NB4 (cell line): Measurements from ENCODE around the gene ROR2.

Experiments used
- MYC ChIP-seq: IDR thresholded peaks from 2 replicates; pipeline ENCODE4 v1.6.1; 2011; ENCODE audit warnings: low read depth, low read length
- POLR2A ChIP-seq: IDR thresholded peaks from 2 replicates; pipeline ENCODE4 v1.6.1; 2011; ENCODE audit warnings: mild to moderate bottlenecking; ENCODE audit not compliant: insufficient read length; ENCODE audit errors: extremely low read depth
- TF ChIP-seq, protein P1 (sequence below): IDR thresholded peaks from one replicate; pipeline ENCODE4 v1.5.1; 2012; ENCODE audit warnings: low read depth, low read length

DNA sequence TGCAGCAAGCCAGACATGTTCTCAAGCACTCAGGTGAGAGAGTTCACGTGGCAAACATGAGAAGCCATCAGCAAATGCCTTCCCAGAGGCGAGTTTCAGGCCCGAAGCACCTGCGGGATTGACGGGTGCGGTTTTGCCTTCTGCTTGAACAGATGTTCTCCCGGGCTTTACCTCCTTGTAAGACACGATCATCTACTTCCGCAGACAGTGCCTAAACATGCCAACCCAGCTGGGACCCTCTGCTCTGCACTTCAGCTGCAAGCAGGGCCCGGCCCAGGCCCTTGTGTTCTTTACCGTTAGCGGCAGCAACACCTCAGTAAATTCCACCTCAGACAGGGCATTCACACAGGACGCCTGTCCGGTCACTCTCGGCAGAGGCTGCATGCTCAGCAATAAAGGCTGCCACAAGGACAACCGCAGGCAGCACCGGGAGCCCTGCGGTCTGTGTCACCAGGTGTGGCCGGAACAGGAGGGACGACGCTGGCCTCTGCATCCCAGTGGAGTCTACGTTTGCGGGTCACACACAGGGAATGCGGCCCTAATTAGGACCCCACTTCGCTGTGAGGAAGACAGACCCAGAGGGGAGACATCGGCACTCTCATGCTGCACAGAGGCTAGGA, 139.6 kb downstream of the ROR2 start:
- TF ChIP-seq, protein P1, sequence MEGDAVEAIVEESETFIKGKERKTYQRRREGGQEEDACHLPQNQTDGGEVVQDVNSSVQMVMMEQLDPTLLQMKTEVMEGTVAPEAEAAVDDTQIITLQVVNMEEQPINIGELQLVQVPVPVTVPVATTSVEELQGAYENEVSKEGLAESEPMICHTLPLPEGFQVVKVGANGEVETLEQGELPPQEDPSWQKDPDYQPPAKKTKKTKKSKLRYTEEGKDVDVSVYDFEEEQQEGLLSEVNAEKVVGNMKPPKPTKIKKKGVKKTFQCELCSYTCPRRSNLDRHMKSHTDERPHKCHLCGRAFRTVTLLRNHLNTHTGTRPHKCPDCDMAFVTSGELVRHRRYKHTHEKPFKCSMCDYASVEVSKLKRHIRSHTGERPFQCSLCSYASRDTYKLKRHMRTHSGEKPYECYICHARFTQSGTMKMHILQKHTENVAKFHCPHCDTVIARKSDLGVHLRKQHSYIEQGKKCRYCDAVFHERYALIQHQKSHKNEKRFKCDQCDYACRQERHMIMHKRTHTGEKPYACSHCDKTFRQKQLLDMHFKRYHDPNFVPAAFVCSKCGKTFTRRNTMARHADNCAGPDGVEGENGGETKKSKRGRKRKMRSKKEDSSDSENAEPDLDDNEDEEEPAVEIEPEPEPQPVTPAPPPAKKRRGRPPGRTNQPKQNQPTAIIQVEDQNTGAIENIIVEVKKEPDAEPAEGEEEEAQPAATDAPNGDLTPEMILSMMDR = no peak
- TF ChIP-seq POLR2A (no peak), MYC (no peak)
